Fibroblast of lung (primary cell): ENCODE data around the gene CEMIP. TPM values are rescaled to one million over a fixed set of nuclear protein-coding genes. Genes with fewer than 3 reads are reported as not detected.
A peak's percentile ranks its signal among the peaks of the same experiment; 100 is the strongest.

Source experiments
- DNase-seq, 2 donors: peaks; one replicate each; pipeline versions ENCODE4 v3.0.0 to v3.0.0-alpha.2; 2010; ENCODE audit warnings: low read depth in 2 of 2
- H2AFZ ChIP-seq: 2 replicates; pipeline ENCODE4 v1.5.1; 2012; ENCODE audit warnings: low read length, control low read depth, inconsistent platforms
- H3K27ac ChIP-seq: 2 replicates; pipeline ENCODE4 v1.5.1; 2011; ENCODE audit warnings: low read length, control low read depth; ENCODE audit not compliant: insufficient read depth
- H3K27me3 ChIP-seq: 2 replicates; pipeline ENCODE4 v1.5.1; 2011; ENCODE audit warnings: mild to moderate bottlenecking, low read length; ENCODE audit not compliant: control insufficient read depth, insufficient read depth
- H3K36me3 ChIP-seq: 2 replicates; pipeline ENCODE4 v1.5.1; 2011; ENCODE audit warnings: low read length; ENCODE audit not compliant: control insufficient read depth, insufficient read depth
- H3K4me1 ChIP-seq: 2 replicates; pipeline ENCODE4 v1.5.1; 2011; ENCODE audit warnings: low read length; ENCODE audit not compliant: control insufficient read depth, insufficient read depth; ENCODE audit errors: extremely low read depth
- H3K4me2 ChIP-seq: 2 replicates; pipeline ENCODE4 v1.5.1; 2011; ENCODE audit warnings: low read length, control low read depth; ENCODE audit not compliant: insufficient read depth; ENCODE audit errors: extremely low read depth
- H3K4me3 ChIP-seq, 4 experiments: fragments of 200-600 bp in 1 of 4; sonication (generic) in 1 of 4; replicated peaks in 1 of 4; 2 replicates each; pipeline ENCODE4 v1.5.1; 2011 to 2016; ENCODE audit warnings: low read length in 4 of 4, low read depth in 3 of 4, mild to moderate bottlenecking in 3 of 4, control low read depth in 2 of 4, inconsistent platforms in 1 of 4, mixed read lengths in 1 of 4; ENCODE audit not compliant: insufficient read depth in 1 of 4; ENCODE audit errors: control extremely low read depth in 1 of 4
- H3K79me2 ChIP-seq: 2 replicates; pipeline ENCODE4 v1.5.1; 2012; ENCODE audit warnings: mild to moderate bottlenecking, low read length, inconsistent platforms; ENCODE audit not compliant: control insufficient read depth, insufficient read depth
- H3K9ac ChIP-seq: 2 replicates; pipeline ENCODE4 v1.5.1; 2011; ENCODE audit warnings: mild to moderate bottlenecking, low read length, control low read depth; ENCODE audit not compliant: insufficient read depth
- H3K9me3 ChIP-seq: 2 replicates; pipeline ENCODE4 v1.5.1; 2012; ENCODE audit warnings: low read depth, low read length; ENCODE audit not compliant: control insufficient read depth, insufficient read depth
- H4K20me1 ChIP-seq: 2 replicates; pipeline ENCODE4 v1.5.1; 2011; ENCODE audit warnings: low read length; ENCODE audit not compliant: control insufficient read depth, insufficient read depth; ENCODE audit errors: extremely low read depth
- CTCF ChIP-seq, 2 donors: IDR thresholded peaks in 1 of 2; conservative IDR thresholded peaks in 1 of 2; 1 replicate in 1 of 2; 2 replicates in 1 of 2; pipeline ENCODE4 v1.5.1; 2011 to 2012; ENCODE audit warnings: low read length in 2 of 2, control low read depth in 1 of 2, inconsistent platforms in 1 of 2, low read depth in 1 of 2, mild to moderate bottlenecking in 1 of 2
- EZH2 ChIP-seq: IDR thresholded peaks from 2 replicates; pipeline ENCODE4 v1.5.1; 2012; ENCODE audit warnings: low read length, control low read depth, mild to moderate bottlenecking; ENCODE audit errors: missing control alignments
- polyA plus RNA-seq, 2 donors: library from polyadenylated mRNA; depleted of rRNA in 1 of 2; stranded (reverse) in 1 of 2; unstranded in 1 of 2; fragments of >200 nt; gene quantifications; 2 replicates each; pipeline ENCODE4 v1.2.1, GENCODE V29; 2011 to 2012; ENCODE audit warnings: missing spikeins in 1 of 2
- total RNA-seq: library from RNA; depleted of rRNA; stranded (reverse); fragments of >200 nt; gene quantifications from 2 replicates; pipeline ENCODE4 v1.2.1, GENCODE V29; 2014

CEMIP gene
- total and polyA plus RNA-seq, 2 donors (not counting 1 experiment from before 2014, with no cell fraction given) = 946 to 1,190 TPM

DNA sequence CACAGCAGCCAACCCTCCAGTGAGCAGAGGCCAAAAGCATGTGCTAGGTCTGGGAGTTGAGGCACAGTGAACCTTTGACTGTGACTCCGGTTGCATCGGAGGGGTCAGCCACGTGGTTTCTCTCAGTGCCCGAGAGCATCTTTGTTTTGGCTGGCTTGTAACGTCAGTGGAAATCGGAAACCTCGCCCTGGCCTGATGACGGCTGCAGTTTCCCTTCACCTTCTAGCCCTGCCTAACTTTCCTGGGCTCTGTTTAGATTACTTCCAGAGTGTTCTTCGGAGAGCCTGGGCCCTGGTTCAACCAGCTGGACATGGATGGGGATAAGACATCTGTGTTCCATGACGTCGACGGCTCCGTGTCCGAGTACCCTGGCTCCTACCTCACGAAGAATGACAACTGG, 153.8 kb downstream of the CEMIP start:
- Histone ChIP-seq H3K9me3 (no peaks in the 10 kb centered on the region), H2AFZ (no peak overlapping the region), H3K4me3 (no peak overlapping the region), H4K20me1 (no peaks in the 10 kb centered on the region), H3K79me2 (no peaks in the 10 kb centered on the region), H3K27me3 (no peaks in the 10 kb centered on the region), H3K4me2 (peak overlapping the region; percentile 2), H3K27ac (no peak overlapping the region), H3K36me3 (peaks cover 22% of the 10 kb centered on the region), H3K4me1 (peaks cover 13% of the 10 kb centered on the region), H3K9ac (no peak overlapping the region)
- TF ChIP-seq CTCF (conservative IDR thresholded peaks at IDR 0.05 in 1 of 2, IDR thresholded peaks at IDR 0.05 in 1 of 2; ENCODE audit: low read depth in 1 of 2, low read length in 2 of 2) (no peak), EZH2 (no peak)
- peak; percentile 28 to 93 for DNase-seq

DNA sequence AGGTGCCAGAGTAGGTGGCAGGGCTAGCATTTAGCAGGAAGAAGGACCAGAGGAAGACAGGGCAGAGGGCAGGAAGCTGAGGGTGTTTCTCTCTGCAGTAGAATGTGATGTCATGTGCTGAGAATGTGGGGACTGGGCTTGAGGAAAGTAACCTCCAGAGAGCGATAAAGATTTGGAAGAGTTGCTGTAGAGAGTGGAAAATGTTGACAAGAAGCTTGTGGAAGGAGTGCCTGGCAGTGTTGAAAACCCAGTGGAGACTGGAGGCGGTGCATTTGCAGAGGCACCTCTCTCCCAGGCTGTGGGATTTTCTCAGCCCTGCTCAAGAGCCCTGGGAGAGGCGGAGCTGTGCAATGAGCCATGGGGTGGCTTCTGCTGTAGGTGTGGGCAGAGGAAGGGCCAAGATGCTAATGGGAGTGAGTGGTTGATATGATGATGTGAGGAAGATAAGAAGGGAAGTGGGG, 155.6 kb downstream of the CEMIP start:
- H3K79me2 ChIP-seq = no peaks in the 10 kb centered on the region
- H3K27ac ChIP-seq = no peak overlapping the region
- H2AFZ ChIP-seq = no peak overlapping the region
- peaks cover 17% of the 10 kb centered on the region for H3K36me3 ChIP-seq
- TF ChIP-seq CTCF (conservative IDR thresholded peaks at IDR 0.05 in 1 of 2, IDR thresholded peaks at IDR 0.05 in 1 of 2; ENCODE audit: low read depth in 1 of 2, low read length in 2 of 2) (no peak), EZH2 (no peak)
- DNase-seq = peak; percentile 49 to 85
- H4K20me1 ChIP-seq = no peaks in the 10 kb centered on the region
- H3K9ac ChIP-seq = no peak overlapping the region
- H3K9me3 ChIP-seq = no peaks in the 10 kb centered on the region
- H3K4me2 ChIP-seq = no peak overlapping the region
- no peak overlapping the region for H3K4me3 ChIP-seq
- peaks cover 13% of the 10 kb centered on the region for H3K4me1 ChIP-seq
- no peaks in the 10 kb centered on the region for H3K27me3 ChIP-seq

- no peak overlapping the region for H3K4me2 ChIP-seq
- DNase-seq = no peak
- H3K36me3 ChIP-seq = peaks cover 19% of the 10 kb centered on the region
- no peak overlapping the region for H3K9ac ChIP-seq
- no peak for TF ChIP-seq CTCF (conservative IDR thresholded peaks at IDR 0.05 in 1 of 2, IDR thresholded peaks at IDR 0.05 in 1 of 2; ENCODE audit: low read depth in 1 of 2, low read length in 2 of 2)
- no peak for TF ChIP-seq EZH2
- H3K4me1 ChIP-seq = peaks cover 13% of the 10 kb centered on the region
- H3K27ac ChIP-seq = no peak overlapping the region
- no peaks in the 10 kb centered on the region for H3K79me2 ChIP-seq
- H2AFZ ChIP-seq = no peak overlapping the region
- H3K27me3 ChIP-seq = no peaks in the 10 kb centered on the region
- H3K9me3 ChIP-seq = no peaks in the 10 kb centered on the region
- H4K20me1 ChIP-seq = no peaks in the 10 kb centered on the region
- no peak overlapping the region for H3K4me3 ChIP-seq
Observed at GRCh38 chr15:80936288-80937078, 157.3 kb downstream of the CEMIP start.
